ENCODE measurements around the gene AK8. TPM values are rescaled to one million over a fixed set of nuclear protein-coding genes. Genes with fewer than 3 reads are reported as not detected.

The AK8 gene
- total and polyA plus RNA-seq, 2 of the 4 experiments (the other 2 are of a cell fraction): under 0.01 to 0.09 TPM

- no peak overlapping the region for H3K14ac ChIP-seq (replicated peaks; ENCODE audit: low read depth, low read length)
- BruUV-seq (replicated peaks): no TSS peak
- H3K27ac ChIP-seq (ENCODE audit: insufficient read depth, low read length): no peak overlapping the region
- no peak overlapping the region for H3K4me3 ChIP-seq (ENCODE audit: insufficient read depth, low read depth, low read length)
- H3K23ac ChIP-seq (ENCODE audit: low read depth, low read length): no peak overlapping the region
- dilution Hi-C loops (cut with HindIII; ENCODE audit: low sequenced_read_pairs, unreplicated experiment): no loop called here
- no peak overlapping the region for H2BK15ac ChIP-seq (ENCODE audit: low read depth, low read length)
- no peak overlapping the region for H2AK9ac ChIP-seq (replicated peaks; ENCODE audit: low read depth, low read length, poor library complexity)
- H3K4ac ChIP-seq (ENCODE audit: low read depth, low read length): no peak overlapping the region
- CTCF ChIA-PET: no interaction called here
- no peak overlapping the region for H3K18ac ChIP-seq (ENCODE audit: low read depth, low read length)
- no peak overlapping the region for H4K91ac ChIP-seq (ENCODE audit: insufficient read depth, low read depth, low read length)
- H2AFZ ChIP-seq (replicated peaks; ENCODE audit: low read length, poor library complexity): no peak overlapping the region
- H3K56ac ChIP-seq (ENCODE audit: extremely low read depth, insufficient read depth, low read length): no peak overlapping the region
- no peak overlapping the region for H2BK5ac ChIP-seq (ENCODE audit: low read depth, low read length, poor library complexity, severe bottlenecking)
- H2BK20ac ChIP-seq (ENCODE audit: low read depth, low read length): no peak overlapping the region
- in situ Hi-C loops (cut with MboI; ENCODE audit: low sequenced_read_pairs): no loop called here
- intact Hi-C loops (cut with micrococcal nuclease): no loop called here
- no peak overlapping the region for H4K8ac ChIP-seq (ENCODE audit: low read depth in 2 of 2, low read length in 2 of 2)
- H4K5ac ChIP-seq (ENCODE audit: low read depth, low read length): no peak overlapping the region
- H3K79me1 ChIP-seq (ENCODE audit: low read depth in 1 of 2, low read length in 2 of 2): no peaks in the 10 kb centered on the region
- POLR2A ChIA-PET (ENCODE audit: unreplicated experiment): no interaction called here
- no peaks in the 10 kb centered on the region for H3K9me1 ChIP-seq (ENCODE audit: insufficient read depth, low read length)
- H3K4me2 ChIP-seq (ENCODE audit: low read depth, low read length): no peak overlapping the region
- WGBS, 2 experiments (ENCODE audit: extremely low coverage in 2 of 2, insufficient read length in 1 of 2): 72% methylated on average over 2 of the region's 4 CpGs; no CpG with 5 or more reads in 1 of the 2 experiments
- H3K27me3 ChIP-seq (ENCODE audit: control insufficient read depth, insufficient read depth, low read length): peaks cover 19% of the 10 kb centered on the region
- no peak overlapping the region for H2BK120ac ChIP-seq (ENCODE audit: low read depth, low read length)
- peaks cover 8% of the 10 kb centered on the region; the same call in 1 of the 2 replicates for H3K4me1 ChIP-seq (ENCODE audit: control insufficient read depth, insufficient read depth, low read length)
- DNase-seq (no peak), ATAC-seq (ENCODE audit: low read depth) (no peak)
- H3K9ac ChIP-seq (ENCODE audit: low read depth, low read length): no peak overlapping the region
- no peak overlapping the region for H2AK5ac ChIP-seq (ENCODE audit: low read depth, low read length)
- no peaks in the 10 kb centered on the region for H4K20me1 ChIP-seq (ENCODE audit: insufficient read depth, low read length)
- no peak for TF ChIP-seq MAFK (IDR thresholded peaks at IDR 0.05; ENCODE audit: low read depth, low read length)
- no peak for TF ChIP-seq USF2 (IDR thresholded peaks at IDR 0.05; ENCODE audit: low read depth, low read length)
- TF ChIP-seq CHD1 (IDR thresholded peaks at IDR 0.05; ENCODE audit: low read depth, low read length): no peak
- TF ChIP-seq ELK1 (IDR thresholded peaks at IDR 0.05; ENCODE audit: borderline replicate concordance, low read depth, low read length): no peak
- no peak for TF ChIP-seq CEBPB (IDR thresholded peaks at IDR 0.05; ENCODE audit: low read depth, low read length)
- no peak for TF ChIP-seq FOS (IDR thresholded peaks at IDR 0.05; ENCODE audit: low read depth, low read length)
- no peak for TF ChIP-seq RFX5 (IDR thresholded peaks at IDR 0.05; ENCODE audit: low read depth, low read length)
- no peak for TF ChIP-seq NFE2L2 (IDR thresholded peaks at IDR 0.05; ENCODE audit: low read depth, low read length)
- no peak for TF ChIP-seq MAZ (IDR thresholded peaks at IDR 0.05; ENCODE audit: borderline replicate concordance, low read depth, low read length)
- TF ChIP-seq POLR2A (IDR thresholded peaks at IDR 0.05; ENCODE audit: low read depth, low read length): no peak
- TF ChIP-seq MXI1 (IDR thresholded peaks at IDR 0.05; ENCODE audit: borderline replicate concordance, low read depth, low read length): no peak
- no peak for TF ChIP-seq BHLHE40 (IDR thresholded peaks at IDR 0.05; ENCODE audit: low read depth, low read length)
- no peak for TF ChIP-seq SMC3 (IDR thresholded peaks at IDR 0.05; ENCODE audit: low read depth, low read length)
- no peak for TF ChIP-seq RAD21 (IDR thresholded peaks at IDR 0.05; ENCODE audit: low read length)
- TF ChIP-seq, protein P1, sequence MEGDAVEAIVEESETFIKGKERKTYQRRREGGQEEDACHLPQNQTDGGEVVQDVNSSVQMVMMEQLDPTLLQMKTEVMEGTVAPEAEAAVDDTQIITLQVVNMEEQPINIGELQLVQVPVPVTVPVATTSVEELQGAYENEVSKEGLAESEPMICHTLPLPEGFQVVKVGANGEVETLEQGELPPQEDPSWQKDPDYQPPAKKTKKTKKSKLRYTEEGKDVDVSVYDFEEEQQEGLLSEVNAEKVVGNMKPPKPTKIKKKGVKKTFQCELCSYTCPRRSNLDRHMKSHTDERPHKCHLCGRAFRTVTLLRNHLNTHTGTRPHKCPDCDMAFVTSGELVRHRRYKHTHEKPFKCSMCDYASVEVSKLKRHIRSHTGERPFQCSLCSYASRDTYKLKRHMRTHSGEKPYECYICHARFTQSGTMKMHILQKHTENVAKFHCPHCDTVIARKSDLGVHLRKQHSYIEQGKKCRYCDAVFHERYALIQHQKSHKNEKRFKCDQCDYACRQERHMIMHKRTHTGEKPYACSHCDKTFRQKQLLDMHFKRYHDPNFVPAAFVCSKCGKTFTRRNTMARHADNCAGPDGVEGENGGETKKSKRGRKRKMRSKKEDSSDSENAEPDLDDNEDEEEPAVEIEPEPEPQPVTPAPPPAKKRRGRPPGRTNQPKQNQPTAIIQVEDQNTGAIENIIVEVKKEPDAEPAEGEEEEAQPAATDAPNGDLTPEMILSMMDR (conservative IDR thresholded peaks at IDR 0.05; ENCODE audit: low read depth, low read length): no peak
- no peak for TF ChIP-seq RCOR1 (IDR thresholded peaks at IDR 0.05; ENCODE audit: insufficient replicate concordance, low read length)
- H3K36me3 ChIP-seq (ENCODE audit: control insufficient read depth, insufficient read depth, low read length): no peaks in the 10 kb centered on the region
- H3K9me3 ChIP-seq (ENCODE audit: control insufficient read depth, insufficient read depth, low read length): no peaks in the 10 kb centered on the region
Observed at GRCh38 chr9:132853482-132853881, 24.6 kb downstream of the AK8 start.

All from IMR-90 (cell line).